Caki2 (cell line): ENCODE measurements around the gene UBB. TPM values are rescaled to one million over a fixed set of nuclear protein-coding genes. Genes with fewer than 3 reads are reported as not detected.

Source experiments
- DNase-seq: peaks from one replicate; pipeline ENCODE4 v3.0.0-alpha.2; 2015; ENCODE audit warnings: low read depth
- in situ Hi-C: cut with HindIII; loops from 2 replicates; pipeline ENCODE4 v1.10.0; 2016; ENCODE audit warnings: low sequenced_read_pairs, low pct_unique_long_range_greater_than_20kb, mixed read lengths
- total RNA-seq: library from RNA; depleted of rRNA; stranded (reverse); fragments of >200 nt; shearing (Covaris generic); gene quantifications from 2 replicates; pipeline ENCODE4 v1.2.3, GENCODE V29; 2014; ENCODE audit warnings: low replicate concordance; rRNA removed

Gene UBB
- total RNA-seq, result 819 and 952 TPM in 2 replicates

- peak; percentile 91 for DNase-seq
- in situ Hi-C loops, result no loop called here
Measured at GRCh38 chr17:16380640-16381495, at the start of gene UBB. TSS of gene UBB (plus strand) at chr17:16381091. CDS start at chr17:16381908, 817 bp downstream.

GRCh38 chr17:16338391-16338790 is 42.5 kb upstream of the UBB start:
- no peak for DNase-seq
- in situ Hi-C loops, result no loop called here

- in situ Hi-C loops, result no loop called here
- no peak for DNase-seq
Measured at GRCh38 chr17:16339402-16339801, 41.5 kb upstream of the UBB start.

GRCh38 chr17:16339959-16340358 is 40.9 kb upstream of the UBB start:
- in situ Hi-C loops, result no loop called here
- DNase-seq, result no peak

- in situ Hi-C loops, result no loop called here
- no peak for DNase-seq
Measured at GRCh38 chr17:16342979-16343378, 37.9 kb upstream of the UBB start.

GRCh38 chr17:16343569-16343968 is 37.3 kb upstream of the UBB start:
- DNase-seq, result no peak
- in situ Hi-C loops, result no loop called here

- no peak for DNase-seq
- in situ Hi-C loops, result no loop called here
Measured at GRCh38 chr17:16345565-16345964, 35.3 kb upstream of the UBB start.

GRCh38 chr17:16346721-16347271 is 34.1 kb upstream of the UBB start:
- no peak for DNase-seq
- in situ Hi-C loops, result no loop called here

- DNase-seq, result no peak
- in situ Hi-C loops, result no loop called here
Measured at GRCh38 chr17:16348586-16348985, 32.3 kb upstream of the UBB start.

- in situ Hi-C loops, result no loop called here
- DNase-seq, result no peak
Measured at GRCh38 chr17:16349431-16349830, 31.5 kb upstream of the UBB start.

GRCh38 chr17:16351831-16352230 is 29.1 kb upstream of the UBB start:
- in situ Hi-C loops, result no loop called here
- DNase-seq, result no peak

GRCh38 chr17:16352303-16352666 is 28.6 kb upstream of the UBB start:
- peak; percentile 6 for DNase-seq
- in situ Hi-C loops, result no loop called here

GRCh38 chr17:16352667-16353316 is 28.1 kb upstream of the UBB start:
- DNase-seq, result peak; percentile 60
- in situ Hi-C loops, result no loop called here

- in situ Hi-C loops, result no loop called here
- DNase-seq, result no peak
Measured at GRCh38 chr17:16353317-16354174, 27.3 kb upstream of the UBB start, which contains the start of gene CENPV. TSS of gene CENPV (minus strand) at chr17:16353469. CDS start at chr17:16353436, 33 bp downstream.

GRCh38 chr17:16354585-16354984 is 26.3 kb upstream of the UBB start:
- DNase-seq, result no peak
- in situ Hi-C loops, result no loop called here

GRCh38 chr17:16358394-16358793 is 22.5 kb upstream of the UBB start:
- in situ Hi-C loops, result no loop called here
- DNase-seq, result no peak

- no peak for DNase-seq
- in situ Hi-C loops, result no loop called here
Measured at GRCh38 chr17:16361874-16362273, 19.0 kb upstream of the UBB start.

- in situ Hi-C loops, result no loop called here
- peak; percentile 46 for DNase-seq
Measured at GRCh38 chr17:16363749-16364536, 16.9 kb upstream of the UBB start.
